K562 (cell line): Measurements from ENCODE around the gene RNF187. TPM values are rescaled to one million over a fixed set of nuclear protein-coding genes. Genes with fewer than 3 reads are reported as not detected.

Source experiments
- CTCFL ChIP-seq: IDR thresholded peaks from 2 replicates; pipeline ENCODE4 v1.6.1; 2011; ENCODE audit warnings: borderline replicate concordance, low read depth, mild to moderate bottlenecking, moderate library complexity, low read length; ENCODE audit not compliant: insufficient read depth, poor library complexity, severe bottlenecking
- DMBX1 ChIP-seq: fragments of 250-450 bp; sonication (Bioruptor Pico); IDR thresholded peaks from 2 replicates; pipeline ENCODE4 v1.8.0; 2022; ENCODE audit warnings: inconsistent platforms, mild to moderate bottlenecking, moderate library complexity, borderline replicate concordance
- DPF2 ChIP-seq: fragments of 450-650 bp; IDR thresholded peaks from 2 replicates; pipeline ENCODE4 v1.6.1; 2016
- FOSL1 ChIP-seq: fragments of 200-800 bp; sonication (Bioruptor generic); conservative IDR thresholded peaks from 2 replicates; pipeline ENCODE4 v1.6.1; 2016; ENCODE audit warnings: missing genetic modification characterization, missing compliant biosample characterization
- GATA2 ChIP-seq: sonication (generic); formaldehyde crosslinking; IDR thresholded peaks from 2 replicates; pipeline ENCODE4 v1.4.0; 2020; ENCODE audit warnings: mild to moderate bottlenecking, missing genetic modification reagents
- HLTF ChIP-seq: fragments of 450-650 bp; IDR thresholded peaks from 2 replicates; pipeline ENCODE4 v1.6.1; 2016
- MAX ChIP-seq: sonication (generic); formaldehyde crosslinking; IDR thresholded peaks from 2 replicates; pipeline ENCODE4 v1.9.0; 2022; ENCODE audit warnings: mild to moderate bottlenecking, missing genetic modification reagents
- NCOA1 ChIP-seq: fragments of 450-650 bp; IDR thresholded peaks from 2 replicates; pipeline ENCODE4 v1.6.1; 2016; ENCODE audit warnings: low read depth
- NFIC ChIP-seq: fragments of 450-650 bp; IDR thresholded peaks from 2 replicates; pipeline ENCODE4 v1.6.1; 2017; ENCODE audit warnings: mild to moderate bottlenecking, inconsistent platforms
- NR2F6 ChIP-seq: fragments of 450-650 bp; formaldehyde crosslinking; IDR thresholded peaks from 2 replicates; pipeline ENCODE4 v1.4.0; 2020; ENCODE audit warnings: mild to moderate bottlenecking
- RB1 ChIP-seq: fragments of 450-650 bp; IDR thresholded peaks from 2 replicates; pipeline ENCODE4 v1.6.1; 2017; ENCODE audit warnings: low read depth, mild to moderate bottlenecking
- RBBP5 ChIP-seq: fragments of 200-600 bp; sonication (generic); IDR thresholded peaks from 2 replicates; pipeline ENCODE4 v1.6.1; 2012; ENCODE audit warnings: borderline replicate concordance, mild to moderate bottlenecking, low read length, control low read depth, inconsistent platforms; ENCODE audit not compliant: insufficient read depth, poor library complexity, severe bottlenecking
- TAF1 ChIP-seq: IDR thresholded peaks from 2 replicates; pipeline ENCODE4 v1.6.1; 2011; ENCODE audit warnings: mild to moderate bottlenecking, low read length, moderate library complexity; ENCODE audit not compliant: insufficient read depth, control insufficient read depth, severe bottlenecking; ENCODE audit errors: extremely low read depth
- TAF7 ChIP-seq: fragments of 450-650 bp; IDR thresholded peaks from 2 replicates; pipeline ENCODE4 v1.6.1; 2016; ENCODE audit warnings: missing genetic modification characterization, missing compliant biosample characterization
- U2AF2 ChIP-seq: fragments of 200-400 bp; formaldehyde crosslinking; optimal IDR thresholded peaks from 2 replicates; pipeline ENCODE3; 2017; ENCODE audit warnings: low read depth, mild to moderate bottlenecking, low read length
- YBX1 ChIP-seq: fragments of 450-650 bp; IDR thresholded peaks from 2 replicates; pipeline ENCODE4 v1.7.1; 2016; ENCODE audit warnings: mild to moderate bottlenecking
- ZNF165 ChIP-seq: fragments of 250-450 bp; sonication (Bioruptor Pico); IDR thresholded peaks from 2 replicates; pipeline ENCODE4 v1.4.0; 2020; ENCODE audit warnings: borderline replicate concordance
- ZNF224 ChIP-seq: sonication (generic); formaldehyde crosslinking; IDR thresholded peaks from 2 replicates; pipeline ENCODE4 v1.8.0; 2022; ENCODE audit warnings: mild to moderate bottlenecking, missing genetic modification reagents
- ZNF24 ChIP-seq: fragments of 450-650 bp; IDR thresholded peaks from 2 replicates; pipeline ENCODE4 v1.6.1; 2016
- ZNF668 ChIP-seq: fragments of 250-450 bp; sonication (Bioruptor Pico); IDR thresholded peaks from 2 replicates; pipeline ENCODE4 v1.8.0; 2022; ENCODE audit warnings: mild to moderate bottlenecking, inconsistent platforms
- ZNF766 ChIP-seq: fragments of 200-800 bp; sonication (Bioruptor generic); conservative IDR thresholded peaks from 2 replicates; pipeline ENCODE4 v1.6.1; 2016; ENCODE audit warnings: missing genetic modification characterization, missing compliant biosample characterization
- polyA plus RNA-seq, 8 experiments: library from polyadenylated mRNA; depleted of rRNA in 4 of 8; stranded (reverse) in 5 of 8; unstranded in 3 of 8; fragments of >200 nt; fragmentation: Nextera tagmentation in 2 of 8; fragmentation: Illumina TruSeq in 1 of 8; extraction: Ambion mirVana in 2 of 8; extraction: Trizol in 1 of 8; gene quantifications; 2 replicates each; pipeline versions ENCODE4 v1.2.1 to v1.2.3, GENCODE V29; 2011 to 2014; ENCODE audit warnings: inconsistent platforms in 1 of 8, missing spikeins in 1 of 8
- total RNA-seq, 7 experiments: library from RNA; depleted of rRNA in 6 of 7; stranded (reverse); fragments of >200 nt in 6 of 7; fragmentation: Illumina TruSeq in 2 of 7; extraction: Trizol in 2 of 7; gene quantifications; 2 replicates each; pipeline versions ENCODE4 v1.2.1 to v1.2.3, GENCODE V29; 2011 to 2021; ENCODE audit warnings: low replicate concordance in 1 of 7
- TF ChIP-seq, protein P1 (sequence below): fragments of 250-450 bp; sonication (Bioruptor Pico); IDR thresholded peaks from 2 replicates; pipeline ENCODE4 v1.4.0; 2020; ENCODE audit warnings: borderline replicate concordance
- TF ChIP-seq, protein P2 (sequence below): fragments of 450-650 bp; formaldehyde crosslinking; IDR thresholded peaks from 2 replicates; pipeline ENCODE4 v1.4.0; 2020; ENCODE audit warnings: mild to moderate bottlenecking, moderate library complexity

RNF187 gene
- total and polyA plus RNA-seq, 9 of the 15 experiments (the other 6 are each of a cell fraction or from before 2014, with no cell fraction given) = 2.3 to 119 (median 41.9) TPM

DNA sequence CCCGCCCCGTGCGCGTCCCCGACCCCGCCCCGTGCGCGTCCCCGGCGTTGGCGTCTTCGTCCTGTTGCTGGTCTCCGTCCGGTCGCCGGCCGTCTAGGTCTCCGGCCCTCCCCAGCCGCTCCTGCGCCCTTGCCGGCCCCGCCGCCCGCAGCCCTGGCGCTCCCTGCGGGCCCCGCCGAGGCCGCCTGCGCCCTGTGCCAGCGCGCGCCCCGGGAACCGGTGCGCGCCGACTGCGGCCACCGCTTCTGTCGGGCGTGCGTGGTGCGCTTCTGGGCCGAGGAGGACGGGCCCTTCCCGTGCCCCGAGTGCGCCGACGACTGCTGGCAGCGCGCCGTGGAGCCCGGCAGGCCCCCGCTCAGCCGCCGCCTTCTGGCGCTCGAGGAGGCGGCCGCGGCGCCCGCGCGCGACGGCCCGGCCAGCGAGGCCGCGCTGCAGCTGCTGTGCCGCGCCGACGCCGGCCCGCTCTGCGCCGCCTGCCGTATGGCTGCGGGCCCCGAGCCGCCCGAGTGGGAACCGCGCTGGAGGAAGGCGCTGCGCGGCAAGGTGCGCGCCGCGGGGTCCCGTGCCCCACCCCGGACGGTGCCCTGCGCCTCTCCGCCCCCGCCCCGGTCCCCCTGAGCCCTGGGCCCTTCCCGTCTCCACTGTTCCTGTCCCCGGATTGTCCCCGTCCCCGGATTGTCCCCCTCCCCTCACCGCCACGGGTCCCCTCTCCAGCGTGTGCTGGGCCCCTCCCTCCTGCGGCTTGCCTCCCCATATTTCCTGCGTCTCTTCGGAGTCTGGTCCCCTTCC, at the start of gene RNF187 (continued):
- TF ChIP-seq YBX1 (no peak), DPF2 (no peak), ZNF224 (CRISPR knock-in tag) (no peak), CTCFL (peak; percentile 78), ZNF766 (CRISPR knock-in tag) (peak; percentile 68), RB1 (peak; percentile 85), TAF1 (peak; percentile 74), GATA2 (CRISPR knock-in tag) (no peak), ZNF165 (CRISPR knock-in tag) (no peak), HLTF (no peak), MAX (CRISPR knock-in tag) (peak; percentile 19; the same call in 1 of the 2 replicates), RBBP5 (peak; percentile 75), U2AF2 (no peak), FOSL1 (no peak), DMBX1 (CRISPR knock-in tag) (no peak; the same call in 1 of the 2 replicates), NFIC (no peak; the same call in 1 of the 2 replicates), ZNF668 (CRISPR knock-in tag) (peak; percentile 40; the same call in 1 of the 2 replicates), TAF7 (tag) (no peak), ZNF24 (0 out of 2 replicates have a peak, but pooled peaks have one; percentile 12), NCOA1 (no peak), NR2F6 (CRISPR knock-in tag) (peak; percentile 31; the same call in 1 of the 2 replicates)
- TF ChIP-seq, protein P1, sequence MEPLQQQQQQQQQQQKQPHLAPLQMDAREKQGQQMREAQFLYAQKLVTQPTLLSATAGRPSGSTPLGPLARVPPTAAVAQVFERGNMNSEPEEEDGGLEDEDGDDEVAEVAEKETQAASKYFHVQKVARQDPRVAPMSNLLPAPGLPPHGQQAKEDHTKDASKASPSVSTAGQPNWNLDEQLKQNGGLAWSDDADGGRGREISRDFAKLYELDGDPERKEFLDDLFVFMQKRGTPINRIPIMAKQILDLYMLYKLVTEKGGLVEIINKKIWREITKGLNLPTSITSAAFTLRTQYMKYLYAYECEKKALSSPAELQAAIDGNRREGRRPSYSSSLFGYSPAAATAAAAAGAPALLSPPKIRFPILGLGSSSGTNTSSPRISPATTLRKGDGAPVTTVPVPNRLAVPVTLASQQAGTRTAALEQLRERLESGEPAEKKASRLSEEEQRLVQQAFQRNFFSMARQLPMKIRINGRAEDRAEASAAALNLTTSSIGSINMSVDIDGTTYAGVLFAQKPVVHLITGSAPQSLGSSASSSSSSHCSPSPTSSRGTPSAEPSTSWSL (CRISPR knock-in tag) = peak; percentile 32; the same call in 1 of the 2 replicates
- TF ChIP-seq, protein P2, sequence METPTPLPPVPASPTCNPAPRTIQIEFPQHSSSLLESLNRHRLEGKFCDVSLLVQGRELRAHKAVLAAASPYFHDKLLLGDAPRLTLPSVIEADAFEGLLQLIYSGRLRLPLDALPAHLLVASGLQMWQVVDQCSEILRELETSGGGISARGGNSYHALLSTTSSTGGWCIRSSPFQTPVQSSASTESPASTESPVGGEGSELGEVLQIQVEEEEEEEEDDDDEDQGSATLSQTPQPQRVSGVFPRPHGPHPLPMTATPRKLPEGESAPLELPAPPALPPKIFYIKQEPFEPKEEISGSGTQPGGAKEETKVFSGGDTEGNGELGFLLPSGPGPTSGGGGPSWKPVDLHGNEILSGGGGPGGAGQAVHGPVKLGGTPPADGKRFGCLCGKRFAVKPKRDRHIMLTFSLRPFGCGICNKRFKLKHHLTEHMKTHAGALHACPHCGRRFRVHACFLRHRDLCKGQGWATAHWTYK (CRISPR knock-in tag) = no peak
